Ishikawa (cell line): ENCODE results near the gene TMEM26.

Source experiments
- CEBPB ChIP-seq: IDR thresholded peaks from 2 replicates; pipeline ENCODE4 v1.6.1; 2012
- CREB1 ChIP-seq: IDR thresholded peaks from 2 replicates; pipeline ENCODE4 v1.6.1; 2012; ENCODE audit warnings: low read depth
- EGR1 ChIP-seq: IDR thresholded peaks from 2 replicates; pipeline ENCODE4 v1.6.1; 2012
- EP300 ChIP-seq: IDR thresholded peaks from 2 replicates; pipeline ENCODE4 v1.6.1; 2012; ENCODE audit warnings: borderline replicate concordance
- FOXM1 ChIP-seq: IDR thresholded peaks from 2 replicates; pipeline ENCODE4 v1.6.1; 2012; ENCODE audit warnings: low read depth, borderline replicate concordance
- NFIC ChIP-seq: IDR thresholded peaks from 2 replicates; pipeline ENCODE4 v1.6.1; 2012
- RAD21 ChIP-seq: IDR thresholded peaks from 2 replicates; pipeline ENCODE4 v1.6.1; 2012; ENCODE audit warnings: low read depth
- TAF1 ChIP-seq: IDR thresholded peaks from 2 replicates; pipeline ENCODE4 v1.6.1; 2012; ENCODE audit warnings: low read depth, mild to moderate bottlenecking
- TCF12 ChIP-seq: IDR thresholded peaks from 2 replicates; pipeline ENCODE4 v1.6.1; 2012; ENCODE audit warnings: low read depth
- TEAD4 ChIP-seq: IDR thresholded peaks from 2 replicates; pipeline ENCODE4 v1.6.1; 2012
- YY1 ChIP-seq: IDR thresholded peaks from 2 replicates; pipeline ENCODE4 v1.6.1; 2012; ENCODE audit warnings: low read depth
- ZBTB7A ChIP-seq: IDR thresholded peaks from 2 replicates; pipeline ENCODE4 v1.6.1; 2012; ENCODE audit warnings: low read depth
- TF ChIP-seq, protein P1 (sequence below): IDR thresholded peaks from 2 replicates; pipeline ENCODE4 v1.6.1; 2012; ENCODE audit warnings: low read depth, mild to moderate bottlenecking
- TF ChIP-seq, protein P2 (sequence below): IDR thresholded peaks from 2 replicates; pipeline ENCODE4 v1.6.1; 2012
- TF ChIP-seq, protein P3 (sequence below): IDR thresholded peaks from 2 replicates; pipeline ENCODE4 v1.6.1; 2012

The TMEM26 gene

DNA sequence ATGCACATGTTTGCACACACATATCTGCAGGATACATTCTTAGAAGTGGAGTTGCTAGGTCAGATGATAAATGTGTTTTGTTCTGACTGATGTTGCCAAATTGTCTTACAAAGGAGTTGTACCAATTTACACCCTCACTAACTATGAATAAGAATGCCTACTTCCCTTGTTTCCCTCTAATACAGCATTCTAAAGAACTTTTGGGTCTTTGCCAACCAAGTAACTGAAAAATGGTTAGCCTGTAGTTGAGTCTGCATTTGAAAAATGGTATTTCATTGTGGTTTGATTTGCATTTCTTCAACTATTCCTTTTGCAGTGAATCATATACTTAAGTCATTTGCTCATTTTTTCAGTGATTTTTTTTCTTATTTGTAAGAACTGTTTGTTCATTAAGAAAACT is 48.4 kb downstream of the TMEM26 start:
- TF ChIP-seq, protein P1, sequence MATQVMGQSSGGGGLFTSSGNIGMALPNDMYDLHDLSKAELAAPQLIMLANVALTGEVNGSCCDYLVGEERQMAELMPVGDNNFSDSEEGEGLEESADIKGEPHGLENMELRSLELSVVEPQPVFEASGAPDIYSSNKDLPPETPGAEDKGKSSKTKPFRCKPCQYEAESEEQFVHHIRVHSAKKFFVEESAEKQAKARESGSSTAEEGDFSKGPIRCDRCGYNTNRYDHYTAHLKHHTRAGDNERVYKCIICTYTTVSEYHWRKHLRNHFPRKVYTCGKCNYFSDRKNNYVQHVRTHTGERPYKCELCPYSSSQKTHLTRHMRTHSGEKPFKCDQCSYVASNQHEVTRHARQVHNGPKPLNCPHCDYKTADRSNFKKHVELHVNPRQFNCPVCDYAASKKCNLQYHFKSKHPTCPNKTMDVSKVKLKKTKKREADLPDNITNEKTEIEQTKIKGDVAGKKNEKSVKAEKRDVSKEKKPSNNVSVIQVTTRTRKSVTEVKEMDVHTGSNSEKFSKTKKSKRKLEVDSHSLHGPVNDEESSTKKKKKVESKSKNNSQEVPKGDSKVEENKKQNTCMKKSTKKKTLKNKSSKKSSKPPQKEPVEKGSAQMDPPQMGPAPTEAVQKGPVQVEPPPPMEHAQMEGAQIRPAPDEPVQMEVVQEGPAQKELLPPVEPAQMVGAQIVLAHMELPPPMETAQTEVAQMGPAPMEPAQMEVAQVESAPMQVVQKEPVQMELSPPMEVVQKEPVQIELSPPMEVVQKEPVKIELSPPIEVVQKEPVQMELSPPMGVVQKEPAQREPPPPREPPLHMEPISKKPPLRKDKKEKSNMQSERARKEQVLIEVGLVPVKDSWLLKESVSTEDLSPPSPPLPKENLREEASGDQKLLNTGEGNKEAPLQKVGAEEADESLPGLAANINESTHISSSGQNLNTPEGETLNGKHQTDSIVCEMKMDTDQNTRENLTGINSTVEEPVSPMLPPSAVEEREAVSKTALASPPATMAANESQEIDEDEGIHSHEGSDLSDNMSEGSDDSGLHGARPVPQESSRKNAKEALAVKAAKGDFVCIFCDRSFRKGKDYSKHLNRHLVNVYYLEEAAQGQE, result no peak
- TF ChIP-seq CEBPB (no peak), FOXM1 (no peak), TAF1 (no peak), ZBTB7A (no peak), CREB1 (no peak), YY1 (no peak), TEAD4 (no peak), EGR1 (no peak), RAD21 (no peak), EP300 (no peak), NFIC (no peak)
- TF ChIP-seq, protein P2, sequence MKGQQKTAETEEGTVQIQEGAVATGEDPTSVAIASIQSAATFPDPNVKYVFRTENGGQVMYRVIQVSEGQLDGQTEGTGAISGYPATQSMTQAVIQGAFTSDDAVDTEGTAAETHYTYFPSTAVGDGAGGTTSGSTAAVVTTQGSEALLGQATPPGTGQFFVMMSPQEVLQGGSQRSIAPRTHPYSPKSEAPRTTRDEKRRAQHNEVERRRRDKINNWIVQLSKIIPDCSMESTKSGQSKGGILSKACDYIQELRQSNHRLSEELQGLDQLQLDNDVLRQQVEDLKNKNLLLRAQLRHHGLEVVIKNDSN, result no peak
- TF ChIP-seq, protein P3, sequence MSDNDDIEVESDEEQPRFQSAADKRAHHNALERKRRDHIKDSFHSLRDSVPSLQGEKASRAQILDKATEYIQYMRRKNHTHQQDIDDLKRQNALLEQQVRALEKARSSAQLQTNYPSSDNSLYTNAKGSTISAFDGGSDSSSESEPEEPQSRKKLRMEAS, result no peak

DNA sequence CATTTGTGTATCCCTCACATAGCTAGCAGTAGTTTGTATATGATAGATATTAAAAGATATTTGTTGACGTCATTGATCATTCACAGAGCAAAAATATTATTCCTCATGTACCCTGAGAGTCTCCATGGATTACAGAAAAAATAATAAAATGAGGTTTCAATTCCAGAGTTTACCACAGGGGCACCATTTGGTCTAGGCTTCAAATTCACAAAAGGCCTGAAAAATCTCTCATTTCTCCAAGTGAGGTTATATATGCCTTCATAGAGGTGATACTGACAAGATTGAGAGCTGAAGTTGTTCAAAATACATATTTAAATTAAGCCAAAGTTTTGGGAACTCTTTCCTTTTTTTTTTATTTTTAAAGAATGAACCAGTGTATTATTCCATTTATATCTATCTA is 52.7 kb downstream of the TMEM26 start:
- TF ChIP-seq YY1 (no peak), TCF12 (no peak)

DNA sequence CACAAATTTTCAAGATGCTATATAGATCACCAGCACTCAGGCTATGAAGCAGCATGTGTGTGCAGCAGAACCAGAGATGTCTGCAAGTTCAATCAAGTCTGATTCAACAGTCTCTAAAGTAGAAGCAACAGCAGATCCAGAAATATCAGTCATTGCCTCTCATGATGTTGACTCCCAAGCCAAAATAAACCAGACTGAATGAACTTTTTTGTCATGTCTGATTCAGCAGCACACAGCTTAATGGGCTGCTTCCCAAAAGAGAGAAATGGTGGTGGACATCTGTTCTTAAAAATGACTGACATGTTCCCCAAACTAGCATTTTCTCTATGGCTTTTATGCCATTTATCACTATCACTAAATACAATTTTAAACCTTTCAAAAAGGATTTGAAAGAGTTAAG is 53.8 kb downstream of the TMEM26 start:
- no peak for TF ChIP-seq NFIC
- TF ChIP-seq YY1, result no peak

DNA sequence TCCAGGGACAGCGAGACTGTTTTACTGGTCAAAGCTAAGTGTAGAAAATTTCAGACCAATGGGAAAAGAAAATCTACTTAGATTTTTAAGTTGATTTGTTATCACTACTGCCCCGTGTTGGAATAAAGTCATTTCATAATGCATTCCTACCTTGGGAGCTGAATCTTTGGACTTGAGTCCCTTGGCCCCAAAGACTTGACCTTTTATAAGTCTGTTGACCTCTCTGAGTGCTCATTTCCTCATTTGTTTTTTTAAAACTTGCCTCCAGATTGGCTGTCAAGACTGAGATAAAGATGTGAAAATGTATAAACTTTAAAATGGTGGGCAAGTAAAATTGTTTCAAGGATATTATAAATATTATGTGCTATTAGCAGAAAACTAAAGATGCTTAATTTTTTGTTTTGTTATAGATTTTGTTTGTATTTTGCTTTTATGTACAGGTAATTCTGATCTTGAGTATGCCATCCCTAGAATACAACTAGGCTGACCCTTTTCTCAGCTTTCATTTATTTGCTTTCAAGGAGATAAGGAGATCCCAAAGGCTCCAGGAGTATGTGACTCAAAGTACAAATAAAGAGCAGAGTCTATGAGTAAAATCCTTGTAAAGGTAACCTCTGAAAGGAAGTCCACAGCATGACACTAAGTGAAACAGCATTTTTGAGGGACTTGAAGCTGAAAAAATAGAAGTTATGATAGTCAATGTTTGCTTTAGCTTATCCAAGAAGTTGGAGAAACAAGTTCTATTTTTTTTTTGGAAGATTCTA is 54.6 kb downstream of the TMEM26 start:
- TF ChIP-seq EP300 (no peak), EGR1 (no peak), TCF12 (no peak), CREB1 (no peak), RAD21 (no peak), TAF1 (no peak), ZBTB7A (no peak), TEAD4 (no peak), FOXM1 (no peak), CEBPB (no peak), YY1 (no peak), NFIC (no peak)
- TF ChIP-seq, protein P1, result no peak
- TF ChIP-seq, protein P3, result no peak
- TF ChIP-seq, protein P2, result no peak

DNA sequence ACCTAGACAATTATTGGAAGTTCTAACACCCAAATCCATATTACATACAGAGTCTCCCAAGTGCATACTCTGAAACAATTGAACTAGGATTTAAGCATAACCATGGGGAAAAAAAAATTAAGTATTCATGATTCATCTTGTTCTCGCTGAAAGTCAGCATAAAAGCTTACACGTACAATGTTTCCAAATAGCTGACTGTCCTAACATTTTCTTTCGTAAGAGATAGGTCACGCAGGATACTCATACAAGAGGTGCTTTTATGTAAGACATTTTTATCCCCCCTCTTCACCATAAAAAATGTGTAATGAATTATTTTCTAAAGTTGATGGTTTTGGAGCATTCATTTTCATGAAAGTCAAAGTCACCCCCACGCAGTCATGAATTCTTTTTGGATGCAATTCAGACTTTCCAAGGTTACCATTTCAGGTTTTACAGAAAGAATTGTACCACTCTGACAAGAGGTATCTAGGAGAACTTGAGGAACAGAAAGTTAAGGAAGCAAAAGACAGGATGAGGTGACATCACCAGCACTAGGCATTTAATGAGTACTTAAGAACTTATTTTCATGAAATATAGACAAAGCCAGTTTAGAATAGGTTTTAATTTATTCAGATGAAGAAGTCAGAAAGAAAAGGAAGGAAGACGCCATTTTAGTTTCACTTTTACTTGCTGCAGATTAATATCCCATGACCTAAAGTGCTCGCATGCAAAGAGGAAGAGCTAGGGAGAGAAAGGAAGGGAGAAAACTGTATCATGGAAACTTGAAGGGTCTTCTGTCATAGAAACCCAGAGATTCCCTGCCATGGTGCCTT is 55.8 kb downstream of the TMEM26 start:
- TF ChIP-seq TCF12 (no peak), TEAD4 (no peak), TAF1 (no peak), NFIC (no peak), EGR1 (no peak), CEBPB (no peak), ZBTB7A (no peak), RAD21 (no peak), YY1 (no peak), EP300 (no peak), CREB1 (no peak), FOXM1 (no peak)
- TF ChIP-seq, protein P1, result no peak
- TF ChIP-seq, protein P3, result no peak
- TF ChIP-seq, protein P2, result no peak
